ENCODE data around the gene CTNND2. TPM values are rescaled to one million over a fixed set of nuclear protein-coding genes. Genes with fewer than 3 reads are reported as not detected.

Gene CTNND2
- total and polyA plus RNA-seq, 2 donors (not counting 1 experiment from before 2014, with no cell fraction given), result not detected

DNA sequence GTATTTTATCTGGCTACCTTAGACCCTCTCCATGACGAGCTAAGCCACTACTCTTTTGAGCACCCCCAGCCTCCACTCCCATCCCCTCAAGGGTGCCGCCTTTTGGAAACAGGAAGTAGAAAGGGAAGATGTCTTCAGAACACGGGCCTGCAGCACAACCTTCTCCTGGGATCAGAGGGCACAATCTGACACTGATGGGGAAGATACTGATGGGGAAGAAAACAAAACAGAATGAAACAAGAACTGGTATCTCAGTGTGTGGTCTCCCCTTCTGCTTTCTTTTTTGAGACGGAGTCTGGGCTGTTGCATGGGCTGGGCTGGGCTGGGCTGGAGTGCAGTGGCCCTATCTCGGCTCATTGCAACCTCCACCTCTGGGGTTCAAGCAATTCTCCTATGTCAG is 603.5 kb downstream of the CTNND2 start:
- Histone ChIP-seq H3K79me2 (ENCODE audit: control insufficient read depth, insufficient read depth, low read length) (no peaks in the 10 kb centered on the region), H2AFZ (ENCODE audit: insufficient read depth, low read depth, low read length, poor library complexity, severe bottlenecking) (no peak overlapping the region), H4K20me1 (ENCODE audit: control insufficient read depth, insufficient read depth, low read length, poor library complexity, severe bottlenecking) (no peaks in the 10 kb centered on the region), H3K9me3 (ENCODE audit: control extremely low read depth in 1 of 3, control insufficient read depth in 2 of 3, insufficient read depth in 1 of 3, low read length in 2 of 3) (no peaks in the 10 kb centered on the region), H3K4me1 (ENCODE audit: control insufficient read depth in 2 of 2, insufficient read depth in 2 of 2, low read length in 2 of 2) (no peaks in the 10 kb centered on the region), H3K4me3 (ENCODE audit: control extremely low read depth in 1 of 5, extremely low read depth in 1 of 5, insufficient read depth in 1 of 5, low read depth in 2 of 5, low read length in 4 of 5) (no peak overlapping the region), H3K36me3 (replicated peaks in 1 of 2; ENCODE audit: control extremely low read depth in 1 of 2, control insufficient read depth in 1 of 2, extremely low read depth in 1 of 2, insufficient read depth in 2 of 2, low read length in 1 of 2) (no peaks in the 10 kb centered on the region), H3K27ac (ENCODE audit: low read length in 2 of 2) (no peak overlapping the region), H3K4me2 (replicated peaks; ENCODE audit: low read depth, low read length, poor library complexity, severe bottlenecking) (no peak overlapping the region), H3K27me3 (replicated peaks in 1 of 4; ENCODE audit: control extremely low read depth in 1 of 4, control insufficient read depth in 3 of 4, insufficient read depth in 4 of 4, low read length in 3 of 4) (no peaks in the 10 kb centered on the region), H3K9ac (ENCODE audit: low read length) (no peak overlapping the region)
- WGBS (ENCODE audit: insufficient coverage), result 100% methylated on average over 1 of the region's 5 CpGs
- Mint-ChIP-seq H3K4me1 (no peaks in the 10 kb centered on the region), H3K27me3 (no peaks in the 10 kb centered on the region), H3K9me3 (ENCODE audit: insufficient read depth) (no peaks in the 10 kb centered on the region), H3K4me3 (no peak overlapping the region), H3K27ac (no peak overlapping the region)
- intact Hi-C loops (cut with micrococcal nuclease), result no loop called here
- no peak for DNase-seq
- ChIA-PET POLR2A (no interaction called here), CTCF (no interaction called here)
- no peak for ATAC-seq (ENCODE audit: low read depth)
- TF ChIP-seq, protein P1, sequence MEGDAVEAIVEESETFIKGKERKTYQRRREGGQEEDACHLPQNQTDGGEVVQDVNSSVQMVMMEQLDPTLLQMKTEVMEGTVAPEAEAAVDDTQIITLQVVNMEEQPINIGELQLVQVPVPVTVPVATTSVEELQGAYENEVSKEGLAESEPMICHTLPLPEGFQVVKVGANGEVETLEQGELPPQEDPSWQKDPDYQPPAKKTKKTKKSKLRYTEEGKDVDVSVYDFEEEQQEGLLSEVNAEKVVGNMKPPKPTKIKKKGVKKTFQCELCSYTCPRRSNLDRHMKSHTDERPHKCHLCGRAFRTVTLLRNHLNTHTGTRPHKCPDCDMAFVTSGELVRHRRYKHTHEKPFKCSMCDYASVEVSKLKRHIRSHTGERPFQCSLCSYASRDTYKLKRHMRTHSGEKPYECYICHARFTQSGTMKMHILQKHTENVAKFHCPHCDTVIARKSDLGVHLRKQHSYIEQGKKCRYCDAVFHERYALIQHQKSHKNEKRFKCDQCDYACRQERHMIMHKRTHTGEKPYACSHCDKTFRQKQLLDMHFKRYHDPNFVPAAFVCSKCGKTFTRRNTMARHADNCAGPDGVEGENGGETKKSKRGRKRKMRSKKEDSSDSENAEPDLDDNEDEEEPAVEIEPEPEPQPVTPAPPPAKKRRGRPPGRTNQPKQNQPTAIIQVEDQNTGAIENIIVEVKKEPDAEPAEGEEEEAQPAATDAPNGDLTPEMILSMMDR (IDR thresholded peaks at IDR 0.05), result no peak
- no peak for TF ChIP-seq EZH2 (IDR thresholded peaks at IDR 0.05; ENCODE audit: borderline replicate concordance, insufficient read depth, low read depth, low read length, poor library complexity, severe bottlenecking)

DNA sequence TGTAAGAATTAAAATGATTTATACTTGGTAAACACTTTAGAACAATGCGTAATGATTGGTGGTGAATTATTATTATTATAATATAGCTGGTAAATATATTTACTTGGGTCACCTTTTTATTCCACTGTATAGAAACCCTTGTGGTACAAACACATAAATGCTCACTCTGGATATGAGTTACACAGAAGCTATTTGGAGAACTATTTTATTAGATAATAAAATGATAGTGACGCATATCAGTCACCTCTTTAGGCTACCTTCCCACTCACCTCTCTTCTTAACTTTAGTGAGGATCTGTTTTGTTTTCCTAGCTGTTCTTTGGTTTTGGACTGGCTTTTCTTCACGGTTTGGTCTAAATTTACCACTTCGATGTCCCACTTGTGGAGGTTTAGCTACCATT is 605.4 kb downstream of the CTNND2 start:
- H2AFZ ChIP-seq (ENCODE audit: insufficient read depth, low read depth, low read length, poor library complexity, severe bottlenecking), result no peak overlapping the region
- no peaks in the 10 kb centered on the region for H3K4me1 Mint-ChIP-seq
- POLR2A ChIA-PET, result no interaction called here
- CTCF ChIA-PET, result no interaction called here
- no peaks in the 10 kb centered on the region for H3K79me2 ChIP-seq (ENCODE audit: control insufficient read depth, insufficient read depth, low read length)
- no peaks in the 10 kb centered on the region for H3K9me3 ChIP-seq (ENCODE audit: control extremely low read depth in 1 of 3, control insufficient read depth in 2 of 3, insufficient read depth in 1 of 3, low read length in 2 of 3)
- H3K9ac ChIP-seq (ENCODE audit: low read length), result no peak overlapping the region
- H3K27me3 Mint-ChIP-seq, result peaks cover 2% of the 10 kb centered on the region
- DNase-seq (no peak), ATAC-seq (ENCODE audit: low read depth) (no peak)
- no peaks in the 10 kb centered on the region for H3K9me3 Mint-ChIP-seq (ENCODE audit: insufficient read depth)
- H3K4me3 Mint-ChIP-seq, result no peak overlapping the region
- H3K4me1 ChIP-seq (ENCODE audit: control insufficient read depth in 2 of 2, insufficient read depth in 2 of 2, low read length in 2 of 2), result no peaks in the 10 kb centered on the region
- intact Hi-C loops (cut with micrococcal nuclease), result no loop called here
- no peak overlapping the region for H3K27ac Mint-ChIP-seq
- WGBS (ENCODE audit: insufficient coverage), result no CpG with 5 or more reads among the region's 4 CpGs
- no peaks in the 10 kb centered on the region for H3K27me3 ChIP-seq (replicated peaks in 1 of 4; ENCODE audit: control extremely low read depth in 1 of 4, control insufficient read depth in 3 of 4, insufficient read depth in 4 of 4, low read length in 3 of 4)
- TF ChIP-seq EZH2 (IDR thresholded peaks at IDR 0.05; ENCODE audit: borderline replicate concordance, insufficient read depth, low read depth, low read length, poor library complexity, severe bottlenecking), result no peak
- TF ChIP-seq, protein P1 (IDR thresholded peaks at IDR 0.05), result no peak
- no peak overlapping the region for H3K4me2 ChIP-seq (replicated peaks; ENCODE audit: low read depth, low read length, poor library complexity, severe bottlenecking)
- no peaks in the 10 kb centered on the region for H3K36me3 ChIP-seq (replicated peaks in 1 of 2; ENCODE audit: control extremely low read depth in 1 of 2, control insufficient read depth in 1 of 2, extremely low read depth in 1 of 2, insufficient read depth in 2 of 2, low read length in 1 of 2)
- no peak overlapping the region for H3K4me3 ChIP-seq (ENCODE audit: control extremely low read depth in 1 of 5, extremely low read depth in 1 of 5, insufficient read depth in 1 of 5, low read depth in 2 of 5, low read length in 4 of 5)
- no peak overlapping the region for H3K27ac ChIP-seq (ENCODE audit: low read length in 2 of 2)
- H4K20me1 ChIP-seq (ENCODE audit: control insufficient read depth, insufficient read depth, low read length, poor library complexity, severe bottlenecking), result no peaks in the 10 kb centered on the region
